Adrenal gland (tissue), 12 donors: ENCODE results near the gene KIF16B. TPM values are rescaled to one million over a fixed set of nuclear protein-coding genes. Genes with fewer than 3 reads are reported as not detected.
A peak's percentile ranks its signal among the peaks of the same experiment; 100 is the strongest.

ENCODE experiments used
- DNase-seq, 7 donors: peaks; one replicate each; pipeline ENCODE4 v3.0.0-alpha.2; 2019 to 2020
- H3K27ac ChIP-seq, 5 donors: fragments of 200-600 bp; sonication (generic) in 4 of 5; 1 replicate in 3 of 5; 2 replicates in 2 of 5; pipeline versions ENCODE4 v1.5.1 to v1.8.0; 2016 to 2020; ENCODE audit warnings: mild to moderate bottlenecking in 1 of 5
- H3K27me3 ChIP-seq: fragments of 200-600 bp; 2 replicates; pipeline ENCODE4 v1.8.0; 2021
- H3K36me3 ChIP-seq, 2 donors: fragments of 200-600 bp; replicated peaks in 1 of 2; 1 replicate in 1 of 2; 2 replicates in 1 of 2; pipeline versions ENCODE4 v1.5.1 to v1.8.0; 2018 to 2022
- H3K4me1 ChIP-seq, 2 donors: fragments of 200-600 bp; replicated peaks in 1 of 2; 1 replicate in 1 of 2; 2 replicates in 1 of 2; pipeline versions ENCODE4 v1.5.1 to v1.8.0; 2018 to 2021
- H3K4me3 ChIP-seq, 4 donors: fragments of 200-600 bp; sonication (generic) in 3 of 4; one replicate each; pipeline ENCODE4 v1.5.1; 2016 to 2018
- H3K9me3 ChIP-seq, 3 donors: fragments of 200-600 bp; sonication (generic) in 1 of 3; replicated peaks in 1 of 3; 1 replicate in 2 of 3; 2 replicates in 1 of 3; pipeline versions ENCODE4 v1.5.1 to v1.8.0; 2016 to 2021
- POLR2A ChIP-seq, 2 donors: fragments of 450-650 bp; IDR thresholded peaks; one replicate each; pipeline ENCODE4 v1.6.1; 2017; ENCODE audit warnings: antibody characterized with exemption in 2 of 2, mild to moderate bottlenecking in 2 of 2, moderate library complexity in 1 of 2
- WGBS, 4 donors: extraction: QIAGEN DNeasy Blood & Tissue Kit in 2 of 4; methylation state at CpG; one replicate each; pipeline versions ENCODE4 v1.1.5 to v1.1.7; 2013 to 2017; 5-methylcytosine and 5-hydroxymethylcytosine counted together
- intact Hi-C, 2 donors: fragments of 100-400 bp; cut with DNase I; formaldehyde crosslinking; loops; one replicate each; pipeline versions ENCODE4 v1.14.1 to v1.15.0; 2022 to 2023
- polyA plus RNA-seq, 3 donors: library from polyadenylated mRNA; stranded (reverse); fragments of 200-250 nt in 2 of 3; fragments of 350-450 nt in 1 of 3; fragmentation: Illumina TruSeq in 1 of 3; extraction: RNeasy Lipid Tissue Mini Kit (QIAGEN cat#74804) in 1 of 3; gene quantifications; one replicate each; pipeline ENCODE4 v1.2.3, GENCODE V29; 2013 to 2014
- total RNA-seq, 9 donors: library from RNA; depleted of rRNA in 4 of 9; stranded (reverse); fragments of >200 nt in 4 of 9; fragments of 120-200 nt in 1 of 9; fragmentation: NEBNext Ultra II Directional in 1 of 9; extraction: Animal tissue kit (Norgen Biotek cat#: 25700) in 1 of 9; gene quantifications; one replicate each; pipeline versions ENCODE4 v1.1.0 to v1.2.4, GENCODE V29; 2013 to 2023
- TF ChIP-seq, protein P1 (sequence below), 6 experiments: fragments of 450-650 bp in 4 of 6; fragments of 200-600 bp in 2 of 6; sonication (generic) in 1 of 6; IDR thresholded peaks; 1 replicate in 5 of 6; 2 replicates in 1 of 6; pipeline versions ENCODE4 v1.5.1 to v1.8.0; 2016 to 2021; ENCODE audit warnings: antibody characterized with exemption in 6 of 6, mild to moderate bottlenecking in 2 of 6, moderate library complexity in 1 of 6
- donor health status: healthy with polysubstance abuse.
- donor health status: Bipolar disorder and iron deficiency.
- donor health status: DM: yes; HTN: yes; CAD: no.
- donor health status: DM: no; HTN: no; CAD: no.
- donor health status: DM: no; HTN: no; CAD: no.
- donor health status: DM: yes; HTN: yes; CAD: no.

The KIF16B gene
- total and polyA plus RNA-seq, 12 donors = 8.6 to 113 (median 36.1) TPM

GRCh38 chr20:16258766-16259165 lies 314.5 kb downstream of the KIF16B start:
- DNase-seq = peak in 1 of 7 donors; percentile 14
- H3K4me3 ChIP-seq = no peak overlapping the region
- WGBS, 4 donors = 92 to 96% (median 94%) methylated on average over 3 of the region's 3 CpGs
- H3K27me3 ChIP-seq = no peaks in the 10 kb centered on the region
- H3K36me3 ChIP-seq = no peaks in the 10 kb centered on the region
- no peak overlapping the region for H3K27ac ChIP-seq
- peaks cover 0 to 8% of the 10 kb centered on the region in 2 donors for H3K4me1 ChIP-seq
- no peaks in the 10 kb centered on the region for H3K9me3 ChIP-seq
- intact Hi-C loops = no loop called here
- TF ChIP-seq POLR2A (IDR thresholded peaks at IDR 0.05) = no peak
- TF ChIP-seq, protein P1, sequence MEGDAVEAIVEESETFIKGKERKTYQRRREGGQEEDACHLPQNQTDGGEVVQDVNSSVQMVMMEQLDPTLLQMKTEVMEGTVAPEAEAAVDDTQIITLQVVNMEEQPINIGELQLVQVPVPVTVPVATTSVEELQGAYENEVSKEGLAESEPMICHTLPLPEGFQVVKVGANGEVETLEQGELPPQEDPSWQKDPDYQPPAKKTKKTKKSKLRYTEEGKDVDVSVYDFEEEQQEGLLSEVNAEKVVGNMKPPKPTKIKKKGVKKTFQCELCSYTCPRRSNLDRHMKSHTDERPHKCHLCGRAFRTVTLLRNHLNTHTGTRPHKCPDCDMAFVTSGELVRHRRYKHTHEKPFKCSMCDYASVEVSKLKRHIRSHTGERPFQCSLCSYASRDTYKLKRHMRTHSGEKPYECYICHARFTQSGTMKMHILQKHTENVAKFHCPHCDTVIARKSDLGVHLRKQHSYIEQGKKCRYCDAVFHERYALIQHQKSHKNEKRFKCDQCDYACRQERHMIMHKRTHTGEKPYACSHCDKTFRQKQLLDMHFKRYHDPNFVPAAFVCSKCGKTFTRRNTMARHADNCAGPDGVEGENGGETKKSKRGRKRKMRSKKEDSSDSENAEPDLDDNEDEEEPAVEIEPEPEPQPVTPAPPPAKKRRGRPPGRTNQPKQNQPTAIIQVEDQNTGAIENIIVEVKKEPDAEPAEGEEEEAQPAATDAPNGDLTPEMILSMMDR (IDR thresholded peaks at IDR 0.05) = no peak

- no peaks in the 10 kb centered on the region for H3K36me3 ChIP-seq
- H3K27me3 ChIP-seq = no peaks in the 10 kb centered on the region
- no peak overlapping the region for H3K4me3 ChIP-seq
- no peak for DNase-seq
- intact Hi-C loops = no loop called here
- no peaks in the 10 kb centered on the region for H3K9me3 ChIP-seq
- WGBS, 4 donors = 90 to 92% (median 90%) methylated on average over 2 of the region's 2 CpGs
- TF ChIP-seq POLR2A (IDR thresholded peaks at IDR 0.05) = no peak
- TF ChIP-seq, protein P1 (IDR thresholded peaks at IDR 0.05) = no peak
- peaks cover 0 to 8% of the 10 kb centered on the region in 2 donors for H3K4me1 ChIP-seq
- H3K27ac ChIP-seq = no peak overlapping the region
Measured at GRCh38 chr20:16257813-16258430, 315.3 kb downstream of the KIF16B start.

DNA sequence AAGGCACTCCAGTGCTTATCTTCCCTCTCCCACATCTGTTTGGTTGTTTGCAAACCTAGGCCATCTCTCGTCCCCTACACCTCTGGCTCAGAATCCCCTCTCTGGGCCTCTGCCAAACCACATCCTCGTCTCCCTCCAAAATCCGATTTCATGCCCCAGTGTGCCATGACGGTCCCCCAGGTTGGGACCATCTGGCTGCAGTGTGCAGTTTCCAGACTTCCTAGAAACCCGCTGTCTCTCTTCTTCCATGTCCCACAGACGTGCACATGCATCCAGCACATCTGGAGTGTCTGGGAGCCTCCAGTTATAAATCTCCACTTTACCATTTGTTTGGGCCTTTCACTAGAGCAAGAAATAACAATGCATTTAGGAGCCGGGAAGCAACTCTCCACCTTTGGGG lies 316.2 kb downstream of the KIF16B start:
- no peak for TF ChIP-seq POLR2A (IDR thresholded peaks at IDR 0.05)
- TF ChIP-seq, protein P1 (IDR thresholded peaks at IDR 0.05) = no peak
- Histone ChIP-seq H3K4me1 (peaks cover 0 to 2% of the 10 kb centered on the region in 2 donors), H3K4me3 (no peak overlapping the region), H3K27ac (no peak overlapping the region), H3K27me3 (no peaks in the 10 kb centered on the region), H3K36me3 (no peaks in the 10 kb centered on the region), H3K9me3 (no peaks in the 10 kb centered on the region)
- no peak for DNase-seq
- WGBS, 4 donors = 92 to 96% (median 93%) methylated on average over 7 of the region's 7 CpGs
- intact Hi-C loops = no loop called here

- intact Hi-C loops = no loop called here
- Histone ChIP-seq H3K27me3 (no peaks in the 10 kb centered on the region), H3K9me3 (no peaks in the 10 kb centered on the region), H3K4me3 (no peak overlapping the region), H3K27ac (no peak overlapping the region), H3K36me3 (no peaks in the 10 kb centered on the region), H3K4me1 (peaks cover 0 to 8% of the 10 kb centered on the region in 2 donors)
- DNase-seq = no peak
- WGBS, 4 donors = 93 to 95% (median 94%) methylated on average over 6 of the region's 6 CpGs
- TF ChIP-seq, protein P1 (IDR thresholded peaks at IDR 0.05) = no peak
- TF ChIP-seq POLR2A (IDR thresholded peaks at IDR 0.05) = no peak
Measured at GRCh38 chr20:16246870-16247269, 326.4 kb downstream of the KIF16B start.
